Measurements from ENCODE around the gene ZDHHC14. TPM values are rescaled to one million over a fixed set of nuclear protein-coding genes. Genes with fewer than 3 reads are reported as not detected.

The ZDHHC14 gene
- total RNA-seq, 1 experiment from 2014 or later, result 3.2 TPM

DNA sequence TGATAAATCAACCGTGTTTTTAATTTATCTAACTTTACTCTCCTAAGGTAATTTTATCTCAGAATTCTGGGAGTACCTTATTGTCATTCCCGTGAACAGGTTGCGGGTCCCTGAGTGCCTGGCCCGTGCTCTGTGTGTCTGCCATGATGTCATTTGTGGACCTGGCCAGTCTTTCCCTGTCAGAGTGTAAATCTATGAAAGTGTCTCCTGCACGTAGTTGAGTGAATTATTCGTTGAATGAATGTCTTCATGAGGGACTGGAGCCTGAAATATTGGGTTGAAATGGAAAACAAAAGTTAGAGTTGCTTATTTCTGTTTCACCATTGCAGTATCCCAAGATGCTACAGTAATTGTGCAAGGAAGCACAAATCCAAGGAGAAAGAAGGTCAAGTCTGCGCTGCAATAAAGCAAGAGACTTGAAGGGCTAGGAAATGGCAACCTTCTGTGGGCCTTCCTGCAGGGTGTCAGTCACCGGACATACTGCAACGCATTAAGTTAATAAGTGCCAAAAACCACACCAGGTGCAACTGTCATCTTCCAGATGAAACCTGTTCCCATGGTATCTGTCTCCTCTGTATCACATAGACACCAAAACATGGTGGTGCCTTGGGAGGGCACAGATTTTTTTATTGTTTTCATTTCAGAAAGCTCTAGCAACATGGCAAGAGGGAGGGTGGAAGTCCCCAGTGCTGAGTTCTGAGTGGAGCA lies 135.5 kb downstream of the ZDHHC14 start:
- DNase-seq (ENCODE audit: unreplicated experiment), result no peak
- Mint-ChIP-seq H3K27me3 (ENCODE audit: insufficient read depth, unreplicated experiment) (no peaks in the 10 kb centered on the region), H3K4me1 (ENCODE audit: insufficient read depth, unreplicated experiment) (peaks cover 8% of the 10 kb centered on the region), H3K36me3 (ENCODE audit: insufficient read depth, unreplicated experiment) (no peaks in the 10 kb centered on the region), H3K4me3 (ENCODE audit: unreplicated experiment) (no peak overlapping the region), H3K27ac (ENCODE audit: low read depth, unreplicated experiment) (no peak overlapping the region), H3K9me3 (ENCODE audit: unreplicated experiment) (no peaks in the 10 kb centered on the region)
- TF ChIP-seq, protein P1, sequence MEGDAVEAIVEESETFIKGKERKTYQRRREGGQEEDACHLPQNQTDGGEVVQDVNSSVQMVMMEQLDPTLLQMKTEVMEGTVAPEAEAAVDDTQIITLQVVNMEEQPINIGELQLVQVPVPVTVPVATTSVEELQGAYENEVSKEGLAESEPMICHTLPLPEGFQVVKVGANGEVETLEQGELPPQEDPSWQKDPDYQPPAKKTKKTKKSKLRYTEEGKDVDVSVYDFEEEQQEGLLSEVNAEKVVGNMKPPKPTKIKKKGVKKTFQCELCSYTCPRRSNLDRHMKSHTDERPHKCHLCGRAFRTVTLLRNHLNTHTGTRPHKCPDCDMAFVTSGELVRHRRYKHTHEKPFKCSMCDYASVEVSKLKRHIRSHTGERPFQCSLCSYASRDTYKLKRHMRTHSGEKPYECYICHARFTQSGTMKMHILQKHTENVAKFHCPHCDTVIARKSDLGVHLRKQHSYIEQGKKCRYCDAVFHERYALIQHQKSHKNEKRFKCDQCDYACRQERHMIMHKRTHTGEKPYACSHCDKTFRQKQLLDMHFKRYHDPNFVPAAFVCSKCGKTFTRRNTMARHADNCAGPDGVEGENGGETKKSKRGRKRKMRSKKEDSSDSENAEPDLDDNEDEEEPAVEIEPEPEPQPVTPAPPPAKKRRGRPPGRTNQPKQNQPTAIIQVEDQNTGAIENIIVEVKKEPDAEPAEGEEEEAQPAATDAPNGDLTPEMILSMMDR (IDR thresholded peaks at IDR 0.05; ENCODE audit: unreplicated experiment), result no peak
- no TSS peak for BruUV-seq (replicated peaks)
- POLR2A ChIA-PET, result no interaction called here
- intact Hi-C loops (cut with micrococcal nuclease), result no loop called here
- CTCF ChIA-PET, result no interaction called here

DNA sequence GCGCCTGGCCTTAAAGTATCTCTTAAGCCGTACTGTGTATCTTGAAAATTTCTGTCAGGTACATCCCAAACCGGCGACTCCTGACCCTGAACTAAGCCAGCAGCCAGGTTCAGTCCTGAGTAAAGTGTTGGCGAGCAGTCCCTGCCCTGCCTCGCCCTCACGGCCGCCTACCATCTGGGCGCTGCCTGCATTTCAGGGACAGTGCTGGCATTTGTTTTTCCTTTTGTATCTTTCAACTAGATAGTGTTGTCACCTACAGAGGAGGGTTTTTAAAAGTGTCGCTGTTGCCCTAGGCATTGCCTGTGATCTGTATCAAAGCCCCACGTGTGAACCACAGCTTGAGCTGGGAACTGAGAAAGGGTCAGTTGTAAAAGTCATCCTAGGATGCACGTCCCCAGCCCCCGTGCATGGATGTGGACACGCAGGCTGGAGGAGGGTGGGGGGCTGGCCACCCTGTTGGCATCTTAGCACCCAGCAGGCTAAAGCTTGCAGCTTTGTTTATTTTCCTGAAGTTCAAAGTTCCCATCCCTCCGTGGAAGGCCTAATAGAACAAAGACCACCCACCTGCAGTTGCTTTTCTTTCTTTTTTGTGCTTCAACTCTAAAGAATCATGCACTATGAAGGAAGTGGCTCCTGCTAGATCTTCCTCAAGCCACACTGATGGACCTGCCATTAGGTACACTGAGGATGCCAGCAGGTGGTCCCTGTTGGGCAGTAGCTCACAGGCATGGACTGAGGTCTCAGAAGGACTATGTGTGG lies 136.8 kb downstream of the ZDHHC14 start:
- Mint-ChIP-seq H3K36me3 (ENCODE audit: insufficient read depth, unreplicated experiment) (no peaks in the 10 kb centered on the region), H3K27ac (ENCODE audit: low read depth, unreplicated experiment) (no peak overlapping the region), H3K4me3 (ENCODE audit: unreplicated experiment) (no peak overlapping the region), H3K27me3 (ENCODE audit: insufficient read depth, unreplicated experiment) (no peaks in the 10 kb centered on the region), H3K4me1 (ENCODE audit: insufficient read depth, unreplicated experiment) (peaks cover 8% of the 10 kb centered on the region), H3K9me3 (ENCODE audit: unreplicated experiment) (no peaks in the 10 kb centered on the region)
- ChIA-PET POLR2A (no interaction called here), CTCF (no interaction called here)
- intact Hi-C loops (cut with micrococcal nuclease), result no loop called here
- TF ChIP-seq, protein P1 (IDR thresholded peaks at IDR 0.05; ENCODE audit: unreplicated experiment), result no peak
- no peak for DNase-seq (ENCODE audit: unreplicated experiment)
- no TSS peak for BruUV-seq (replicated peaks)

DNA sequence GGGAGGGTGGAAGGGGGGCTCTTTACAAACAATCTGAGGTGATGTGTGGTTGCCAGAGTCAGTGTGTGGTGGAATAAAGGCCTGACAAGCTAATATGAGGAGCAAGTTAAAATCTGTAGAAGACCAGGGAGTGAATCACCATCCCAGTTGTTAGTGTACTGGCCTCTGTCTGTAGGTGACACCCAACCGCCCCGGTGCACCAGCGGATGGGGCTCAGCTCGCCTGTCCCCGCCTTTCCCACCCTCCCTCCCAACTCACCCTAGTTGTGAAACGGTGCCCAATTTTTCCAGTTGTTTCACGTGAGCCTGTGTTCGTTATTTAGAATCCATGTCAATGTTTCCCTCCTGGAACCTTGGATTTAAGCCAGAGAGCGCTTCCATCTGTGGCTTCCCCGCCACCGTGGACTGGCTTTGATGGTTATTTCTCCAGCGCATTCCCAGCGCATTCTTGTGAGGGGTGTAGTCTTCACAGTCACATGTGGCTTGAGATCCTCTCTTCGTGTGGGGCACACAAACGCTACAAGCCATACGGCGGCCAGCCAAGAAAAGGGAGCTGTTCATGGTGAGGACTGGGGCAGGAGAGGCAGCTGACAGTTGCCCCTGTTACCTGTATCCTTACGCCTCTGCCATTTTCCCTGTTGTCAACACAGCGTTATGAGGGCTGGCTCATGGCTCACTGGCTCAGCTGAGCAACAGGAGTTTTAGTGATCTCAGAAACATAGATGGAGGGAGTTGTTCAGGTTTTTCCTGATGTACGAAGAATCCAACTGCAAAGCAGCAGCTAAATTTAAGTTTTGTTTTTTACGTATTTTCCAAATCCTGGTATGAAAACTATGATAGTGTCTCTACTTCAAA lies 137.6 kb downstream of the ZDHHC14 start:
- Mint-ChIP-seq H3K27me3 (ENCODE audit: insufficient read depth, unreplicated experiment) (no peaks in the 10 kb centered on the region), H3K4me3 (ENCODE audit: unreplicated experiment) (no peak overlapping the region), H3K9me3 (ENCODE audit: unreplicated experiment) (no peaks in the 10 kb centered on the region), H3K36me3 (ENCODE audit: insufficient read depth, unreplicated experiment) (no peaks in the 10 kb centered on the region), H3K4me1 (ENCODE audit: insufficient read depth, unreplicated experiment) (peaks cover 8% of the 10 kb centered on the region), H3K27ac (ENCODE audit: low read depth, unreplicated experiment) (no peak overlapping the region)
- no TSS peak for BruUV-seq (replicated peaks)
- ChIA-PET CTCF (interaction anchor here (0.7 kb wide), 2 partner anchors 12 to 76 kb away, joined by 3 read pairs; no protein-coding TSS in a partner anchor), POLR2A (interaction anchor here (0.8 kb wide), 1 partner anchor 12 kb away, joined by 5 read pairs; no protein-coding TSS in a partner anchor)
- TF ChIP-seq, protein P1 (IDR thresholded peaks at IDR 0.05; ENCODE audit: unreplicated experiment), result no peak
- intact Hi-C loops (cut with micrococcal nuclease), result no loop called here
- DNase-seq (ENCODE audit: unreplicated experiment), result no peak

Data from MCF 10A (cell line).